ENCODE results near the gene HDAC9.

GRCh38 chr7:18653381-18654155 is 158.0 kb downstream of the HDAC9 start:
- TF ChIP-seq CTCF (tag by site-specific recombination; IDR thresholded peaks at IDR 0.05) (no peak), REST (tag by site-specific recombination; IDR thresholded peaks at IDR 0.05) (no peak), ZNF155 (tag by site-specific recombination; IDR thresholded peaks at IDR 0.05) (no peak), ZNF274 (IDR thresholded peaks at IDR 0.05; ENCODE audit: low read length) (no peak), ZNF274 (tag by site-specific recombination; IDR thresholded peaks at IDR 0.05; ENCODE audit: borderline replicate concordance) (no peak), ZNF704 (tag by site-specific recombination; IDR thresholded peaks at IDR 0.05) (no peak), PATZ1 (tag by site-specific recombination; IDR thresholded peaks at IDR 0.05) (no peak), YY1 (tag by site-specific recombination; IDR thresholded peaks at IDR 0.05) (no peak), ZNF473 (tag by site-specific recombination; IDR thresholded peaks at IDR 0.05) (no peak), ZNF354C (tag by site-specific recombination; IDR thresholded peaks at IDR 0.05; ENCODE audit: borderline replicate concordance, low read depth) (no peak), MYNN (tag by site-specific recombination; IDR thresholded peaks at IDR 0.05; ENCODE audit: borderline replicate concordance) (no peak), ZNF174 (tag by site-specific recombination; IDR thresholded peaks at IDR 0.05) (no peak), REPIN1 (tag by site-specific recombination; IDR thresholded peaks at IDR 0.05; ENCODE audit: low read depth) (no peak)
